Hematopoietic multipotent progenitor cell (in vitro differentiated cells): ENCODE measurements around the gene RRP15. TPM values are rescaled to one million over a fixed set of nuclear protein-coding genes. Genes with fewer than 3 reads are reported as not detected.

Experiments
- DNase-seq, 3 donors: peaks; one replicate each; pipeline ENCODE4 v3.0.0-alpha.2; 2011 to 2015; ENCODE audit warnings: low read depth in 2 of 3, low spot score in 2 of 3
- small RNA-seq: library from RNA; depleted of rRNA; stranded (forward); fragments of <200 nt; gene quantifications from one replicate; pipeline ENCODE3, GENCODE V24; 2012
- total RNA-seq: library from RNA; depleted of rRNA; stranded (reverse); fragments of >200 nt; gene quantifications from one replicate; pipeline ENCODE4 v1.2.3, GENCODE V29; 2012

RRP15 gene
- total RNA-seq, 1 donor = 2.4 TPM

GRCh38 chr1:218382261-218382660 lies 97.2 kb downstream of the RRP15 start:
- no peak for DNase-seq

GRCh38 chr1:218383051-218383450 lies 98.0 kb downstream of the RRP15 start:
- no peak for DNase-seq

- no peak for DNase-seq
These were observed 98.6 kb downstream of the RRP15 start for GRCh38 chr1:218383681-218384080.

- DNase-seq = no peak
These were observed 99.5 kb downstream of the RRP15 start for GRCh38 chr1:218384581-218384993.

Small RNA genes lying within 50 kb of the gene (small RNA-seq; reads per million reads assigned to genes)
- gene AC096638.1 = not detected

Other genes starting within 250 kb of the RRP15 start
- under 0.01 TPM for gene TGFB2, start 60.0 kb downstream of the RRP15 start, total RNA-seq